H1 (cell line): Measurements from ENCODE around the gene EGFLAM. TPM values are rescaled to one million over a fixed set of nuclear protein-coding genes. Genes with fewer than 3 reads are reported as not detected.

ENCODE experiments used
- CHD1 ChIP-seq: IDR thresholded peaks from 2 replicates; pipeline ENCODE4 v1.6.1; 2012; ENCODE audit warnings: low read depth, low read length, improper control_type of control experiment
- CHD2 ChIP-seq: IDR thresholded peaks from 2 replicates; pipeline ENCODE4 v1.6.1; 2012; ENCODE audit warnings: low read length, improper control_type of control experiment
- EP300 ChIP-seq, 2 experiments: IDR thresholded peaks; 1 replicate in 1 of 2; 2 replicates in 1 of 2; pipeline ENCODE4 v1.6.1; 2011 to 2012; ENCODE audit warnings: low read depth in 2 of 2, low read length in 2 of 2, mild to moderate bottlenecking in 2 of 2, borderline replicate concordance in 1 of 2, inconsistent platforms in 1 of 2, moderate library complexity in 1 of 2
- MAFK ChIP-seq: IDR thresholded peaks from 2 replicates; pipeline ENCODE4 v1.6.1; 2012; ENCODE audit warnings: low read depth, mild to moderate bottlenecking, improper control_type of control experiment, low read length
- POLR2A ChIP-seq, 2 experiments: IDR thresholded peaks; 1 replicate in 1 of 2; 2 replicates in 1 of 2; pipeline ENCODE4 v1.6.1; 2011; ENCODE audit warnings: low read depth in 2 of 2, low read length in 2 of 2, mild to moderate bottlenecking in 2 of 2; ENCODE audit errors: control extremely low read depth in 1 of 2
- SIX5 ChIP-seq: IDR thresholded peaks from 2 replicates; pipeline ENCODE4 v1.6.1; 2011; ENCODE audit warnings: mild to moderate bottlenecking, low read depth, low read length
- SUZ12 ChIP-seq: fragments of 200-600 bp; sonication (generic); IDR thresholded peaks from 2 replicates; pipeline ENCODE4 v1.6.1; 2012; ENCODE audit warnings: mild to moderate bottlenecking, inconsistent platforms, low read length, moderate library complexity, mixed read lengths
- TCF12 ChIP-seq: IDR thresholded peaks from 2 replicates; pipeline ENCODE4 v1.6.1; 2011; ENCODE audit warnings: low read depth, mild to moderate bottlenecking, low read length
- TEAD4 ChIP-seq: IDR thresholded peaks from 2 replicates; pipeline ENCODE4 v1.6.1; 2012; ENCODE audit warnings: low read depth, low read length, inconsistent platforms, mixed read lengths
- polyA plus RNA-seq, 7 experiments: library from polyadenylated mRNA; depleted of rRNA in 3 of 7; stranded (reverse) in 5 of 7; unstranded in 2 of 7; fragments of >200 nt in 5 of 7; fragments of 200-250 nt in 2 of 7; gene quantifications; 1 replicate in 5 of 7; 2 replicates in 1 of 7; 4 replicates in 1 of 7; pipeline versions ENCODE4 v1.2.1 to v1.2.3, GENCODE V29; 2011 to 2013; ENCODE audit warnings: missing spikeins in 2 of 7, mixed read lengths in 2 of 7
- total RNA-seq: library from RNA; stranded (reverse); fragmentation: NEBNext Ultra II Directional; extraction: Animal tissue kit (Norgen Biotek cat#: 25700); gene quantifications from 2 replicates; pipeline ENCODE4 v1.2.1, GENCODE V29; 2021
- TF ChIP-seq, protein P1 (sequence below): IDR thresholded peaks from 2 replicates; pipeline ENCODE4 v1.6.1; 2011; ENCODE audit warnings: low read length, improper control_type of control experiment
- TF ChIP-seq, protein P2 (sequence below): fragments of 300-600 bp; sonication (generic); IDR thresholded peaks from 2 replicates; pipeline ENCODE4 v1.7.1; 2012; ENCODE audit warnings: low read length, moderate library complexity, mild to moderate bottlenecking, inconsistent platforms; ENCODE audit not compliant: insufficient replicate concordance

EGFLAM gene
- total and polyA plus RNA-seq, 2 of the 8 experiments (the other 6 are each of a cell fraction or from before 2014, with no cell fraction given), result 0.20 to 0.24 TPM

DNA sequence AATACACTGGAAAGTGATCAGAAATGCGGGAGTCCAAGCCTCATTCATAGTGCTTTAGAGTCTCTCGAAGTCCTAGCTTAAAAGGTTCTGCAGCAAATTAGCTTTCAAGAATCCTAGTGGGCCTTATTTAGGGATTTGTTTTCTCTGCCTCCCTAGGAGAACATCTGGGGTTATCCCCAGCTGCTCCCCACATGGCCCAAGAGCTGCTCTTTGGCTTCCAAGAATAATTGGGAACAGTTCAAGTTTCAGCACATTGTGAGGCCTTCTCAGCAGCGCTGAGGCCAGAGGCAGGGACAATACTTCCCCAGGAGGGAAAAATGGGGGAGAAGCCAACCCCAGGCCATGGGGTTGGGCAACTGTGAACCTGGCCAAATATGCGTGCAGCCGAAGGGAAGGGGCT lies 189.4 kb downstream of the EGFLAM start (continued):
- no peak for TF ChIP-seq EP300 (IDR thresholded peaks at IDR 0.05; ENCODE audit: borderline replicate concordance in 1 of 2, low read depth in 2 of 2, low read length in 2 of 2)
- TF ChIP-seq, protein P1, sequence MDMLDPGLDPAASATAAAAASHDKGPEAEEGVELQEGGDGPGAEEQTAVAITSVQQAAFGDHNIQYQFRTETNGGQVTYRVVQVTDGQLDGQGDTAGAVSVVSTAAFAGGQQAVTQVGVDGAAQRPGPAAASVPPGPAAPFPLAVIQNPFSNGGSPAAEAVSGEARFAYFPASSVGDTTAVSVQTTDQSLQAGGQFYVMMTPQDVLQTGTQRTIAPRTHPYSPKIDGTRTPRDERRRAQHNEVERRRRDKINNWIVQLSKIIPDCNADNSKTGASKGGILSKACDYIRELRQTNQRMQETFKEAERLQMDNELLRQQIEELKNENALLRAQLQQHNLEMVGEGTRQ, result no peak
- no peak for TF ChIP-seq SUZ12
- no peak for TF ChIP-seq TCF12
- TF ChIP-seq SIX5, result no peak
- TF ChIP-seq, protein P2, sequence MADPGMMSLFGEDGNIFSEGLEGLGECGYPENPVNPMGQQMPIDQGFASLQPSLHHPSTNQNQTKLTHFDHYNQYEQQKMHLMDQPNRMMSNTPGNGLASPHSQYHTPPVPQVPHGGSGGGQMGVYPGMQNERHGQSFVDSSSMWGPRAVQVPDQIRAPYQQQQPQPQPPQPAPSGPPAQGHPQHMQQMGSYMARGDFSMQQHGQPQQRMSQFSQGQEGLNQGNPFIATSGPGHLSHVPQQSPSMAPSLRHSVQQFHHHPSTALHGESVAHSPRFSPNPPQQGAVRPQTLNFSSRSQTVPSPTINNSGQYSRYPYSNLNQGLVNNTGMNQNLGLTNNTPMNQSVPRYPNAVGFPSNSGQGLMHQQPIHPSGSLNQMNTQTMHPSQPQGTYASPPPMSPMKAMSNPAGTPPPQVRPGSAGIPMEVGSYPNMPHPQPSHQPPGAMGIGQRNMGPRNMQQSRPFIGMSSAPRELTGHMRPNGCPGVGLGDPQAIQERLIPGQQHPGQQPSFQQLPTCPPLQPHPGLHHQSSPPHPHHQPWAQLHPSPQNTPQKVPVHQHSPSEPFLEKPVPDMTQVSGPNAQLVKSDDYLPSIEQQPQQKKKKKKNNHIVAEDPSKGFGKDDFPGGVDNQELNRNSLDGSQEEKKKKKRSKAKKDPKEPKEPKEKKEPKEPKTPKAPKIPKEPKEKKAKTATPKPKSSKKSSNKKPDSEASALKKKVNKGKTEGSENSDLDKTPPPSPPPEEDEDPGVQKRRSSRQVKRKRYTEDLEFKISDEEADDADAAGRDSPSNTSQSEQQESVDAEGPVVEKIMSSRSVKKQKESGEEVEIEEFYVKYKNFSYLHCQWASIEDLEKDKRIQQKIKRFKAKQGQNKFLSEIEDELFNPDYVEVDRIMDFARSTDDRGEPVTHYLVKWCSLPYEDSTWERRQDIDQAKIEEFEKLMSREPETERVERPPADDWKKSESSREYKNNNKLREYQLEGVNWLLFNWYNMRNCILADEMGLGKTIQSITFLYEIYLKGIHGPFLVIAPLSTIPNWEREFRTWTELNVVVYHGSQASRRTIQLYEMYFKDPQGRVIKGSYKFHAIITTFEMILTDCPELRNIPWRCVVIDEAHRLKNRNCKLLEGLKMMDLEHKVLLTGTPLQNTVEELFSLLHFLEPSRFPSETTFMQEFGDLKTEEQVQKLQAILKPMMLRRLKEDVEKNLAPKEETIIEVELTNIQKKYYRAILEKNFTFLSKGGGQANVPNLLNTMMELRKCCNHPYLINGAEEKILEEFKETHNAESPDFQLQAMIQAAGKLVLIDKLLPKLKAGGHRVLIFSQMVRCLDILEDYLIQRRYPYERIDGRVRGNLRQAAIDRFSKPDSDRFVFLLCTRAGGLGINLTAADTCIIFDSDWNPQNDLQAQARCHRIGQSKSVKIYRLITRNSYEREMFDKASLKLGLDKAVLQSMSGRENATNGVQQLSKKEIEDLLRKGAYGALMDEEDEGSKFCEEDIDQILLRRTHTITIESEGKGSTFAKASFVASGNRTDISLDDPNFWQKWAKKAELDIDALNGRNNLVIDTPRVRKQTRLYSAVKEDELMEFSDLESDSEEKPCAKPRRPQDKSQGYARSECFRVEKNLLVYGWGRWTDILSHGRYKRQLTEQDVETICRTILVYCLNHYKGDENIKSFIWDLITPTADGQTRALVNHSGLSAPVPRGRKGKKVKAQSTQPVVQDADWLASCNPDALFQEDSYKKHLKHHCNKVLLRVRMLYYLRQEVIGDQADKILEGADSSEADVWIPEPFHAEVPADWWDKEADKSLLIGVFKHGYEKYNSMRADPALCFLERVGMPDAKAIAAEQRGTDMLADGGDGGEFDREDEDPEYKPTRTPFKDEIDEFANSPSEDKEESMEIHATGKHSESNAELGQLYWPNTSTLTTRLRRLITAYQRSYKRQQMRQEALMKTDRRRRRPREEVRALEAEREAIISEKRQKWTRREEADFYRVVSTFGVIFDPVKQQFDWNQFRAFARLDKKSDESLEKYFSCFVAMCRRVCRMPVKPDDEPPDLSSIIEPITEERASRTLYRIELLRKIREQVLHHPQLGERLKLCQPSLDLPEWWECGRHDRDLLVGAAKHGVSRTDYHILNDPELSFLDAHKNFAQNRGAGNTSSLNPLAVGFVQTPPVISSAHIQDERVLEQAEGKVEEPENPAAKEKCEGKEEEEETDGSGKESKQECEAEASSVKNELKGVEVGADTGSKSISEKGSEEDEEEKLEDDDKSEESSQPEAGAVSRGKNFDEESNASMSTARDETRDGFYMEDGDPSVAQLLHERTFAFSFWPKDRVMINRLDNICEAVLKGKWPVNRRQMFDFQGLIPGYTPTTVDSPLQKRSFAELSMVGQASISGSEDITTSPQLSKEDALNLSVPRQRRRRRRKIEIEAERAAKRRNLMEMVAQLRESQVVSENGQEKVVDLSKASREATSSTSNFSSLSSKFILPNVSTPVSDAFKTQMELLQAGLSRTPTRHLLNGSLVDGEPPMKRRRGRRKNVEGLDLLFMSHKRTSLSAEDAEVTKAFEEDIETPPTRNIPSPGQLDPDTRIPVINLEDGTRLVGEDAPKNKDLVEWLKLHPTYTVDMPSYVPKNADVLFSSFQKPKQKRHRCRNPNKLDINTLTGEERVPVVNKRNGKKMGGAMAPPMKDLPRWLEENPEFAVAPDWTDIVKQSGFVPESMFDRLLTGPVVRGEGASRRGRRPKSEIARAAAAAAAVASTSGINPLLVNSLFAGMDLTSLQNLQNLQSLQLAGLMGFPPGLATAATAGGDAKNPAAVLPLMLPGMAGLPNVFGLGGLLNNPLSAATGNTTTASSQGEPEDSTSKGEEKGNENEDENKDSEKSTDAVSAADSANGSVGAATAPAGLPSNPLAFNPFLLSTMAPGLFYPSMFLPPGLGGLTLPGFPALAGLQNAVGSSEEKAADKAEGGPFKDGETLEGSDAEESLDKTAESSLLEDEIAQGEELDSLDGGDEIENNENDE, result no peak
- TF ChIP-seq CHD2, result no peak
- no peak for TF ChIP-seq CHD1
- no peak for TF ChIP-seq POLR2A (IDR thresholded peaks at IDR 0.05; ENCODE audit: control extremely low read depth in 1 of 2, low read depth in 2 of 2, low read length in 2 of 2)
- TF ChIP-seq TEAD4, result no peak
- no peak for TF ChIP-seq MAFK
- TF ChIP-seq, all 59 proteins: peak for 0
